Liver (tissue), 9 donors: ENCODE measurements around the gene ATP13A1. TPM values are rescaled to one million over a fixed set of nuclear protein-coding genes. Genes with fewer than 3 reads are reported as not detected.

Experiments used
- DNase-seq: peaks from one replicate; pipeline ENCODE4 v3.0.0-alpha.2; 2017; ENCODE audit warnings: low spot score
- H3K27ac ChIP-seq, 2 donors: one replicate each; pipeline ENCODE4 v1.7.0; 2013; ENCODE audit warnings: inconsistent platforms in 2 of 2, low read length in 2 of 2, control low read depth in 1 of 2, low read depth in 1 of 2, mild to moderate bottlenecking in 1 of 2
- H3K27me3 ChIP-seq, 4 donors: one replicate each; pipeline versions ENCODE4 v1.6.1 to v1.7.0; 2013; ENCODE audit warnings: low read length in 3 of 4, inconsistent platforms in 1 of 4, mild to moderate bottlenecking in 1 of 4, moderate library complexity in 1 of 4; ENCODE audit not compliant: control insufficient read depth in 4 of 4, insufficient read depth in 4 of 4
- H3K36me3 ChIP-seq, 4 donors: one replicate each; pipeline versions ENCODE4 v1.6.1 to v1.7.0; 2013; ENCODE audit warnings: low read length in 3 of 4, mild to moderate bottlenecking in 3 of 4, low read depth in 1 of 4, moderate library complexity in 1 of 4; ENCODE audit not compliant: control insufficient read depth in 4 of 4, insufficient read depth in 3 of 4
- H3K4me1 ChIP-seq, 4 donors: one replicate each; pipeline versions ENCODE4 v1.6.1 to v1.7.0; 2013; ENCODE audit warnings: low read length in 3 of 4, mild to moderate bottlenecking in 3 of 4, moderate library complexity in 1 of 4; ENCODE audit not compliant: control insufficient read depth in 4 of 4, insufficient read depth in 4 of 4
- H3K4me3 ChIP-seq, 3 donors: one replicate each; pipeline versions ENCODE4 v1.6.1 to v1.7.0; 2013; ENCODE audit warnings: low read length in 3 of 3, control low read depth in 1 of 3, low read depth in 1 of 3, mild to moderate bottlenecking in 1 of 3
- H3K9ac ChIP-seq, 2 donors: one replicate each; pipeline ENCODE4 v1.7.0; 2013; ENCODE audit warnings: low read length in 2 of 2, mild to moderate bottlenecking in 2 of 2, moderate library complexity in 2 of 2, control low read depth in 1 of 2, low read depth in 1 of 2
- H3K9me3 ChIP-seq, 4 donors: one replicate each; pipeline versions ENCODE4 v1.6.1 to v1.7.0; 2013; ENCODE audit warnings: low read length in 3 of 4; ENCODE audit not compliant: control insufficient read depth in 4 of 4
- EGR1 ChIP-seq, 2 donors: IDR thresholded peaks; 2 replicates each; pipeline ENCODE4 v1.6.1; 2016 to 2018; ENCODE audit warnings: antibody characterized with exemption in 2 of 2, low read depth in 2 of 2
- FOXA2 ChIP-seq: IDR thresholded peaks from 2 replicates; pipeline ENCODE4 v1.6.1; 2016; ENCODE audit warnings: antibody characterized with exemption
- HNF4A ChIP-seq, 2 donors: conservative IDR thresholded peaks; 2 replicates each; pipeline ENCODE4 v1.6.1; 2016; ENCODE audit warnings: antibody characterized with exemption in 2 of 2, mild to moderate bottlenecking in 2 of 2
- HNF4G ChIP-seq: IDR thresholded peaks from 2 replicates; pipeline ENCODE4 v1.6.1; 2016; ENCODE audit warnings: antibody characterized with exemption
- NR2F2 ChIP-seq: IDR thresholded peaks from 2 replicates; pipeline ENCODE4 v1.6.1; 2016; ENCODE audit warnings: antibody characterized with exemption
- RAD21 ChIP-seq, 2 donors: IDR thresholded peaks; 2 replicates each; pipeline ENCODE4 v1.6.1; 2016; ENCODE audit warnings: antibody characterized with exemption in 2 of 2, mild to moderate bottlenecking in 2 of 2
- RXRA ChIP-seq, 2 donors: IDR thresholded peaks; 2 replicates each; pipeline ENCODE4 v1.6.1; 2017 to 2018; ENCODE audit warnings: antibody characterized with exemption in 2 of 2, mild to moderate bottlenecking in 1 of 2
- SP1 ChIP-seq: IDR thresholded peaks from 2 replicates; pipeline ENCODE4 v1.6.1; 2018; ENCODE audit warnings: antibody characterized with exemption, mild to moderate bottlenecking
- TAF1 ChIP-seq: conservative IDR thresholded peaks from 2 replicates; pipeline ENCODE4 v1.6.1; 2016; ENCODE audit warnings: antibody characterized with exemption, mild to moderate bottlenecking
- YY1 ChIP-seq: IDR thresholded peaks from 2 replicates; pipeline ENCODE4 v1.6.1; 2016; ENCODE audit warnings: antibody characterized with exemption, mild to moderate bottlenecking
- ZBTB33 ChIP-seq: IDR thresholded peaks from 2 replicates; pipeline ENCODE4 v1.6.1; 2016; ENCODE audit warnings: antibody characterized with exemption
- WGBS: extraction: QIAGEN DNeasy Blood & Tissue Kit; methylation state at CpG from one replicate; pipeline ENCODE4 v1.1.7; 2013; 5-methylcytosine and 5-hydroxymethylcytosine counted together
- polyA plus RNA-seq, 2 donors: library from polyadenylated mRNA; stranded (reverse) in 1 of 2; unstranded in 1 of 2; fragments of 200-250 nt in 1 of 2; fragments of >200 nt in 1 of 2; fragmentation: Nextera tagmentation in 1 of 2; extraction: Ambion mirVana in 1 of 2; gene quantifications; one replicate each; pipeline versions ENCODE4 v1.2.1 to v1.2.3, GENCODE V29; 2013 to 2015
- total RNA-seq, 2 donors: library from RNA; depleted of rRNA; stranded (reverse); fragments of >200 nt; gene quantifications; one replicate each; pipeline ENCODE4 v1.2.3, GENCODE V29; 2014
- TF ChIP-seq, protein P1 (sequence below): fragments of 150-350 bp; IDR thresholded peaks from 2 replicates; pipeline ENCODE4 v1.5.1; 2017; ENCODE audit warnings: improper control_type of control experiment, low read depth, low read length; ENCODE audit not compliant: missing input control
- TF ChIP-seq, protein P2 (sequence below): IDR thresholded peaks from 2 replicates; pipeline ENCODE4 v1.6.1; 2016; ENCODE audit warnings: antibody characterized with exemption, mild to moderate bottlenecking
- donor health status: healthy.
- donor health status: healthy.
- donor health status: healthy.
- donor health status: healthy.
- donor health status: healthy.

ATP13A1 gene
- total and polyA plus RNA-seq, 4 donors: 15.1 to 36.5 (median 20.5) TPM

GRCh38 chr19:19647037-19647835 lies 16.2 kb downstream of the ATP13A1 start:
- TF ChIP-seq FOXA2: no peak
- Histone ChIP-seq H3K36me3 (peaks cover 18 to 65% (median 34%) of the 10 kb centered on the region in 4 donors), H3K9me3 (no peaks in the 10 kb centered on the region), H3K27ac (no peak overlapping the region), H3K4me1 (peaks cover 1 to 15% (median 8%) of the 10 kb centered on the region in 4 donors), H3K9ac (no peak overlapping the region), H3K27me3 (no peaks in the 10 kb centered on the region), H3K4me3 (no peak overlapping the region)
- DNase-seq: no peak
- WGBS: 96% methylated on average over 29 of the region's 29 CpGs

- Histone ChIP-seq H3K27me3 (no peaks in the 10 kb centered on the region), H3K4me1 (peaks cover 1 to 15% (median 8%) of the 10 kb centered on the region in 4 donors), H3K9me3 (no peaks in the 10 kb centered on the region), H3K4me3 (no peak overlapping the region), H3K9ac (no peak overlapping the region), H3K36me3 (peaks cover 11 to 47% (median 25%) of the 10 kb centered on the region in 4 donors), H3K27ac (no peak overlapping the region)
- no peak for TF ChIP-seq HNF4G
- no peak for TF ChIP-seq SP1
- TF ChIP-seq YY1: no peak
- no peak for TF ChIP-seq HNF4A (conservative IDR thresholded peaks at IDR 0.05)
- TF ChIP-seq RAD21 (IDR thresholded peaks at IDR 0.05): no peak
- TF ChIP-seq NR2F2: no peak
- TF ChIP-seq, protein P1, sequence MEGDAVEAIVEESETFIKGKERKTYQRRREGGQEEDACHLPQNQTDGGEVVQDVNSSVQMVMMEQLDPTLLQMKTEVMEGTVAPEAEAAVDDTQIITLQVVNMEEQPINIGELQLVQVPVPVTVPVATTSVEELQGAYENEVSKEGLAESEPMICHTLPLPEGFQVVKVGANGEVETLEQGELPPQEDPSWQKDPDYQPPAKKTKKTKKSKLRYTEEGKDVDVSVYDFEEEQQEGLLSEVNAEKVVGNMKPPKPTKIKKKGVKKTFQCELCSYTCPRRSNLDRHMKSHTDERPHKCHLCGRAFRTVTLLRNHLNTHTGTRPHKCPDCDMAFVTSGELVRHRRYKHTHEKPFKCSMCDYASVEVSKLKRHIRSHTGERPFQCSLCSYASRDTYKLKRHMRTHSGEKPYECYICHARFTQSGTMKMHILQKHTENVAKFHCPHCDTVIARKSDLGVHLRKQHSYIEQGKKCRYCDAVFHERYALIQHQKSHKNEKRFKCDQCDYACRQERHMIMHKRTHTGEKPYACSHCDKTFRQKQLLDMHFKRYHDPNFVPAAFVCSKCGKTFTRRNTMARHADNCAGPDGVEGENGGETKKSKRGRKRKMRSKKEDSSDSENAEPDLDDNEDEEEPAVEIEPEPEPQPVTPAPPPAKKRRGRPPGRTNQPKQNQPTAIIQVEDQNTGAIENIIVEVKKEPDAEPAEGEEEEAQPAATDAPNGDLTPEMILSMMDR: no peak
- no peak for TF ChIP-seq RXRA (IDR thresholded peaks at IDR 0.05)
- TF ChIP-seq EGR1 (IDR thresholded peaks at IDR 0.05; ENCODE audit: low read depth in 2 of 2): no peak
- TF ChIP-seq, protein P2, sequence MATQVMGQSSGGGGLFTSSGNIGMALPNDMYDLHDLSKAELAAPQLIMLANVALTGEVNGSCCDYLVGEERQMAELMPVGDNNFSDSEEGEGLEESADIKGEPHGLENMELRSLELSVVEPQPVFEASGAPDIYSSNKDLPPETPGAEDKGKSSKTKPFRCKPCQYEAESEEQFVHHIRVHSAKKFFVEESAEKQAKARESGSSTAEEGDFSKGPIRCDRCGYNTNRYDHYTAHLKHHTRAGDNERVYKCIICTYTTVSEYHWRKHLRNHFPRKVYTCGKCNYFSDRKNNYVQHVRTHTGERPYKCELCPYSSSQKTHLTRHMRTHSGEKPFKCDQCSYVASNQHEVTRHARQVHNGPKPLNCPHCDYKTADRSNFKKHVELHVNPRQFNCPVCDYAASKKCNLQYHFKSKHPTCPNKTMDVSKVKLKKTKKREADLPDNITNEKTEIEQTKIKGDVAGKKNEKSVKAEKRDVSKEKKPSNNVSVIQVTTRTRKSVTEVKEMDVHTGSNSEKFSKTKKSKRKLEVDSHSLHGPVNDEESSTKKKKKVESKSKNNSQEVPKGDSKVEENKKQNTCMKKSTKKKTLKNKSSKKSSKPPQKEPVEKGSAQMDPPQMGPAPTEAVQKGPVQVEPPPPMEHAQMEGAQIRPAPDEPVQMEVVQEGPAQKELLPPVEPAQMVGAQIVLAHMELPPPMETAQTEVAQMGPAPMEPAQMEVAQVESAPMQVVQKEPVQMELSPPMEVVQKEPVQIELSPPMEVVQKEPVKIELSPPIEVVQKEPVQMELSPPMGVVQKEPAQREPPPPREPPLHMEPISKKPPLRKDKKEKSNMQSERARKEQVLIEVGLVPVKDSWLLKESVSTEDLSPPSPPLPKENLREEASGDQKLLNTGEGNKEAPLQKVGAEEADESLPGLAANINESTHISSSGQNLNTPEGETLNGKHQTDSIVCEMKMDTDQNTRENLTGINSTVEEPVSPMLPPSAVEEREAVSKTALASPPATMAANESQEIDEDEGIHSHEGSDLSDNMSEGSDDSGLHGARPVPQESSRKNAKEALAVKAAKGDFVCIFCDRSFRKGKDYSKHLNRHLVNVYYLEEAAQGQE: no peak
- no peak for TF ChIP-seq TAF1
- TF ChIP-seq ZBTB33: no peak
- no peak for DNase-seq
- WGBS: 95% methylated on average over 17 of the region's 17 CpGs
These were observed 18.1 kb downstream of the ATP13A1 start for GRCh38 chr19:19645233-19645870.
